IPS-20b (cell line): Measurements from ENCODE around the gene KIF19.

Experiments
- H3K27ac ChIP-seq: one replicate; pipeline ENCODE4 v1.5.1; 2013; ENCODE audit warnings: low read length
- H3K27me3 ChIP-seq: 2 replicates; pipeline ENCODE4 v1.6.1; 2013; ENCODE audit warnings: mild to moderate bottlenecking, low read length, inconsistent platforms; ENCODE audit not compliant: insufficient read depth
- H3K36me3 ChIP-seq: 2 replicates; pipeline ENCODE4 v1.6.1; 2013; ENCODE audit warnings: low read depth, mild to moderate bottlenecking, inconsistent platforms, low read length, moderate library complexity; ENCODE audit not compliant: insufficient read depth
- H3K4me1 ChIP-seq: 2 replicates; pipeline ENCODE4 v1.6.1; 2013; ENCODE audit warnings: mild to moderate bottlenecking, control low read depth, inconsistent platforms, low read length, moderate library complexity; ENCODE audit not compliant: insufficient read depth
- H3K4me3 ChIP-seq: 2 replicates; pipeline ENCODE4 v1.5.1; 2013; ENCODE audit warnings: mild to moderate bottlenecking, low read length, inconsistent platforms
- H3K9ac ChIP-seq: 2 replicates; pipeline ENCODE4 v1.6.1; 2013; ENCODE audit warnings: low read depth, mild to moderate bottlenecking, inconsistent platforms, low read length, moderate library complexity
- H3K9me3 ChIP-seq: 2 replicates; pipeline ENCODE4 v1.6.1; 2013; ENCODE audit warnings: mild to moderate bottlenecking, low read depth, low read length, inconsistent platforms; ENCODE audit not compliant: insufficient read depth

KIF19 gene

DNA sequence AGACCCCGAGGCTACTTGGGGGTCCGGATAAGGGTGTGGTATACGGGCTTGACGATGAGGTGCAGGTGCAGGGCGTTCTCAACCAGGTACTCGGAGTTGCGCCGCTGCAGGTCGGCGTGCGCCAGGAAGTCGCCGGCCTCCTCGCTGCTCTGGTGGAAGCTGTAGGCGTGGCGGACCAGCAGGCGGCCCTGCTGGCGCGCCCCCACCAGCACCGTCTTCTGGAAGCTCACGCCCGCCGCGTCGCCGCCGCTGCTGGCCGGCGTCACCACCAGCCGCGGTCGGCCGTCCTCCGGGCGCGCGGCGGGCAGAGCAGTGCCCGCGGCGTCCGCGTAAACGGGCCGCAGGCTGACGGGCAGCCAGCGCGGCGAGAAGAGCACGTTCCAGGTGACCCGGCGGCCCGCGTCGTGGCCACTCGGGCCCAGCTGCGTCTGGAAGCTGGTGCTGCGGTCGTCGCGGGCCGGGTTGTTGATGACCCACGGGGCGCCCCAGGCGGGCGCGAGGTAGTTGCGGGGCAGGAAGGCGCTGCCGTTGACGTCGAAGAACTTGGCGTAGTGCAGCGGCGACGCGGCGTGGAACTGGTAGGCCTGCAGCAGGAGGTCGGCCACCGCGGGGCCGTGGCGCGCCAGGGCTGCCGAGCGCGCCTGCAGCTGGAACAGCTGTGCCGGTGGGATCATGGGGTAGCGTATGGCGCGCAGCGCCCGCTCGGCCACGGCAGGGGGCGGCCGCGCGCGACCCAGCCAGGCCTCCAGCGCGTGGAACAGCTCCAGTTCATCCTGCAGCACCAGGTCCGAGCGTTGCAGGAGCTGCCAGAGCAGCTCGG lies 30.8 kb downstream of the KIF19 start:
- Histone ChIP-seq H3K36me3 (no peaks in the 10 kb centered on the region), H3K27ac (no peak overlapping the region), H3K9me3 (no peaks in the 10 kb centered on the region), H3K27me3 (peaks cover 72% of the 10 kb centered on the region), H3K4me3 (peak overlapping the region; percentile 31; the same call in 1 of the 2 replicates), H3K9ac (no peak overlapping the region), H3K4me1 (peaks cover under 1% of the 10 kb centered on the region; the same call in 1 of the 2 replicates)

GRCh38 chr17:74357466-74357809 lies 31.4 kb downstream of the KIF19 start:
- no peak overlapping the region for H3K27ac ChIP-seq
- peaks cover 6% of the 10 kb centered on the region; the same call in 1 of the 2 replicates for H3K4me1 ChIP-seq
- no peaks in the 10 kb centered on the region for H3K9me3 ChIP-seq
- H3K4me3 ChIP-seq: peak overlapping the region; percentile 31; the same call in 1 of the 2 replicates
- H3K36me3 ChIP-seq: no peaks in the 10 kb centered on the region
- no peak overlapping the region for H3K9ac ChIP-seq
- H3K27me3 ChIP-seq: peaks cover 66% of the 10 kb centered on the region

DNA sequence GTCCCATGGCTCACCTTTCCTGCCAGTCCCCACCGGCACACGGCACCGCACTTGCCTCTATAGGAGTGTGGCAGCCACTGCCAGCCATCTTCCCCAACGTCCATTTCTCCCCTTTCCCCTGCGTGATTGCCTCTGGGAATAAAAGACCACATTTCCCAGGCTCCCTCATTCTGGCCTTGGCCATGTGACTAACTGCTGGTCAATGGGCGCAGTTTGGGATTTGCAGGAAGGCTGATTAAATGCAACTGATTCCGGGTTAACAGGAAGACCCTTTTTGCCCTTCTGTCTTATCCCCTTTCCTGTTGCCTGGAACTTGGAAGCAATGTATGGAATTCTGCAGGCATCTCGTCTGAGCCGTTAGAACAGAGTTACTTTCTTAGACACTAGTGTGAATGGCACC lies 32.7 kb downstream of the KIF19 start:
- H3K36me3 ChIP-seq: no peaks in the 10 kb centered on the region
- H3K4me3 ChIP-seq: no peak overlapping the region
- no peak overlapping the region for H3K9ac ChIP-seq
- H3K27me3 ChIP-seq: peaks cover 54% of the 10 kb centered on the region
- H3K4me1 ChIP-seq: peaks cover 10% of the 10 kb centered on the region; the same call in 1 of the 2 replicates
- no peaks in the 10 kb centered on the region for H3K9me3 ChIP-seq
- no peak overlapping the region for H3K27ac ChIP-seq

DNA sequence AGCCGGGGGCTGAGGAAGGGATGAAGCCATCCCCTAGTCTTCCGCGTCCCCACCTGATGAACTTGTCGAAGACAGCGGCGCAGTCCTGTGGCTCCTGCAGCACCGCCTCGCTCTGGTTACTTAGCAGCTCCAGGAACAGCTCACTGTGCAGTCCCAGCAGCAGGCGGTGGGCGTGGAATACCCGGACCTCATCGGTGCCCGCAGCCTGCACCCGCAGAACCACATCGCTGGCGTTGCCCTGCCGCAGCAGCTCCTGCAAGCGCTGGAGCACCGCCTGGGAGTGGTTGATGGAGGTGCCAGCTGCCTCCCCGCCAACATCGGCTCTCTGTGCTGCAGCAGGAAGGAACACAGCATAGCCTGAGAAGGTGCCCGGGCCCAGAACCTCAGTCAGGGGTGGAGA lies 33.9 kb downstream of the KIF19 start:
- peaks cover 10% of the 10 kb centered on the region; the same call in 1 of the 2 replicates for H3K4me1 ChIP-seq
- no peak overlapping the region for H3K4me3 ChIP-seq
- H3K27me3 ChIP-seq: peaks cover 41% of the 10 kb centered on the region
- no peak overlapping the region for H3K9ac ChIP-seq
- no peaks in the 10 kb centered on the region for H3K9me3 ChIP-seq
- H3K36me3 ChIP-seq: no peaks in the 10 kb centered on the region
- H3K27ac ChIP-seq: no peak overlapping the region

DNA sequence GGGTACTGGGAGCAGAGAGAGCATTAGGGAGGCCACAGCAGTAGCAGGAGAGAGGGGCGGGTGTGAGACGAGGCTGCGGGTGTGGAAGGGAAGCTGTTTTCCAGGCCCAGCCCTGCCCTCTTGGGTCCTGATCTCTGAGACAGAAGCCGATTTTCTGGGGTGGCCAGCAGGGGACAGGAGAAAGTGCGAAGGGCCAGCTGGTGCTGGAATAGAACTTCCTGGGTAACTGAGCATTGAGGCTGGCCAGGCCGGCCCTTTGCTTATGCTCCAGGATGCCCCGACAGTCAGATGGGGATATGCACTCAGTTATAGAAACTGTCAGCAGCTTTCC lies 34.8 kb downstream of the KIF19 start:
- H3K27ac ChIP-seq: no peak overlapping the region
- H3K27me3 ChIP-seq: peaks cover 32% of the 10 kb centered on the region
- H3K9me3 ChIP-seq: no peaks in the 10 kb centered on the region
- H3K4me3 ChIP-seq: peak overlapping the region; percentile 70; the same call in 1 of the 2 replicates
- H3K36me3 ChIP-seq: no peaks in the 10 kb centered on the region
- peaks cover 10% of the 10 kb centered on the region; the same call in 1 of the 2 replicates for H3K4me1 ChIP-seq
- H3K9ac ChIP-seq: peak overlapping the region; percentile 73; the same call in 1 of the 2 replicates

DNA sequence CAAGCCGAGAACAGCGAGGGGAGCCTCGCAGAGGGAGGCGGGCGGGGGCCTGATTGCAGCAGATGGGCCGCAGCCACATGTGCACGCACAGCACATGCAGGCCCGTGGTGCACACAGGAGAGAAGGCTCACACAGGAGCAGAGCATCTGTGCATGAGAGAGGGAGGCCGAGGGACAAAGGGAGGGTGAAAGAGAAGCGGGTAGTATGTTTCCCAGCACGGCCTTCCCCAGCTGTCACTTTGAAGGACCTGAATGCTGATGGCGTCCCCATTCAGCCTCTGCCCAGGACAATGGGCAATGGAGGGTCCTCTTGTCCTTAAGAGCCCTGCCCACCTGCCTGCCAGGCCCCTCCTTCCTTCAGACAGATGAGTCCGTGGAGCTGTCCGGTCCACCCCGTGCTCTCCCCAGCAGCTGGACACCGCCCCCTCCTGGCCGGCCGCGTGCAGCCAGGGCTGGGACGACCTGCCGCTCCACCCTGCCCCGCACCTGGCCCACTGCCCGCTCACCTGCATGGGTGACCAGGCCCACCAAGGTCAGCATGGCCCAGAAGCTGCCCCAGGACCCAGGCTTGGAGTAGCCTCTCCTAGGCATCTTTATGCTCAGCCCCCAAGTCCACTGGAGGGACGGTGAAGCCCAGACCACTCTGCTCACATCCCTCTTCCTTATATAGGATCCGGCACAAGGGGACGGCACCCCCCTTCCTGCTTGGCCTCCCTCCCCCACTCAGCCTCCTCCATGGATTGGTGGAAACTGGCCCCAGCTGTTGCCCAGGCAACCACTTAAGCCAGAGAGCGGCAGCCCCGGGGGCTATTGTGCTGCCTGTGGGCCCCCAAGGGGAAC lies 35.4 kb downstream of the KIF19 start, which contains the start of gene BTBD17:
Gene BTBD17 (minus strand): TSS at position 639 of the 839 bp plus-strand sequence. CDS start 49 bp downstream, at position 590.
- Histone ChIP-seq H3K4me3 (peak within 1 kb of the TSS; percentile 70; the same call in 1 of the 2 replicates), H3K9ac (peak within 1 kb of the TSS; percentile 73; the same call in 1 of the 2 replicates), H3K27me3 (peaks cover 26% of the 10 kb centered on the region), H3K9me3 (no peaks in the 10 kb centered on the region), H3K27ac (peak within 1 kb of the TSS; percentile 85), H3K4me1 (peaks cover 10% of the 10 kb centered on the region; the same call in 1 of the 2 replicates), H3K36me3 (no peaks in the 10 kb centered on the region)

DNA sequence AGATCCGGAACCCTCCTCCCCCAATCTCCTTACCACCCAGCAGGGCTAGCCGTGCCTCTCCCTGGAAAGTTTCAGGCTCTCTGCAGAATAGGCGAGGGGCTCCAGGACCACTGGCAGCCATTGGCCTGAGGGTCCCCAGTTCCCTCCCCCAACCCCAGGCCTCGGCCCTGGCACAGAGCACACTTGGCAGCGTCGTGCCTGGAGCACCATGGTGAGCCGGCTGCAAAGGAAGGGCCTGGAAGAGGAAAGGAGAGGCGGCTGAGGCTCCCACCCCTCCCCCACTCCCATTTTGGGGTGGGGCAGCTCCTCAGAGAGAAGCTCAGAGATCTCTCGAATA lies 36.0 kb downstream of the KIF19 start:
- Histone ChIP-seq H3K4me1 (peaks cover 10% of the 10 kb centered on the region; the same call in 1 of the 2 replicates), H3K36me3 (no peaks in the 10 kb centered on the region), H3K9me3 (no peaks in the 10 kb centered on the region), H3K27me3 (peaks cover 20% of the 10 kb centered on the region), H3K9ac (peak overlapping the region; percentile 73; the same call in 1 of the 2 replicates), H3K27ac (peak overlapping the region; percentile 85), H3K4me3 (peak overlapping the region; percentile 70; the same call in 1 of the 2 replicates)

DNA sequence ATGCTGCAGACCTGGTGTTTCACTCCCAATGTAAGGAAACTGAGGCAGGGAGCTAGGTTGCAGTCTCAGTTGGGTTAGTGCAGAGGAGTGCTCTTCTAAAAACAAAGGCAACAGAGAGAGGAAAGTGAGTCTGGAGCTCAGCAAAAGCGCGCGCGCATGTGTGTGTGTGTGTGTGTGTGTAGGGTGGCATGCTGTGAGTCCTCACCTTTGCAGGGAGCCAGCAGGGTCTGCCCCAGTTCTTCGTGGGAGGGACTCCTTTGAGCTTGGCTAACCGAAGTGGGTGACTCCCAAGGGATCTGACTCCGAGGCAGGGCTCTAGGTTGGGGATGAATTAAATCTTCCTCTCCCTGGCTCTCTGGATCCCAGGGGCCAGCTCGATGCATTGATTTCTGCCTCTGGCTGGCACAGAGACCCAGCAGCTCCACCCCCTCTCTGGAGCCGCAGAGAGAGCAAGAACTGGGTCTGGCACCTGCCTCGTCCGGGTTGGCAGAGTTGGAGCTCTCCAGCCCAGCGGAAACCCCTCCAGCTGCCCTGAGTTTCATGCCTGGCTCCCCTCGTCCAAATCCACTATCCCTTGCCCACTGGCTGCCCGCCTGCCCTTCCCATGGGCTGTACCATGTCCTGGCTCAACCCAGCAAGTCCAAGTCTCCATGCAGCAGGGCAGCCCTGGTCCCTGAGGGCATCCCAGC lies 36.9 kb downstream of the KIF19 start:
- Histone ChIP-seq H3K4me1 (peaks cover 10% of the 10 kb centered on the region; the same call in 1 of the 2 replicates), H3K27ac (peak overlapping the region; percentile 85), H3K36me3 (no peaks in the 10 kb centered on the region), H3K9me3 (no peaks in the 10 kb centered on the region), H3K27me3 (peaks cover 18% of the 10 kb centered on the region), H3K9ac (peak overlapping the region; percentile 73; the same call in 1 of the 2 replicates), H3K4me3 (no peak overlapping the region; the same call in 1 of the 2 replicates)

- Histone ChIP-seq H3K4me3 (no peak within 1 kb of the TSS), H3K36me3 (no peaks in the 10 kb centered on the region), H3K27ac (no peak within 1 kb of the TSS), H3K4me1 (peaks cover 10% of the 10 kb centered on the region; the same call in 1 of the 2 replicates), H3K9me3 (no peaks in the 10 kb centered on the region), H3K27me3 (peaks cover 12% of the 10 kb centered on the region), H3K9ac (no peak within 1 kb of the TSS)
Measured at GRCh38 chr17:74367206-74367605, 41.2 kb downstream of the KIF19 start, which contains the start of gene GPR142. TSS of gene GPR142 (plus strand) at chr17:74367506. CDS start at chr17:74369541, 2,035 bp downstream.

DNA sequence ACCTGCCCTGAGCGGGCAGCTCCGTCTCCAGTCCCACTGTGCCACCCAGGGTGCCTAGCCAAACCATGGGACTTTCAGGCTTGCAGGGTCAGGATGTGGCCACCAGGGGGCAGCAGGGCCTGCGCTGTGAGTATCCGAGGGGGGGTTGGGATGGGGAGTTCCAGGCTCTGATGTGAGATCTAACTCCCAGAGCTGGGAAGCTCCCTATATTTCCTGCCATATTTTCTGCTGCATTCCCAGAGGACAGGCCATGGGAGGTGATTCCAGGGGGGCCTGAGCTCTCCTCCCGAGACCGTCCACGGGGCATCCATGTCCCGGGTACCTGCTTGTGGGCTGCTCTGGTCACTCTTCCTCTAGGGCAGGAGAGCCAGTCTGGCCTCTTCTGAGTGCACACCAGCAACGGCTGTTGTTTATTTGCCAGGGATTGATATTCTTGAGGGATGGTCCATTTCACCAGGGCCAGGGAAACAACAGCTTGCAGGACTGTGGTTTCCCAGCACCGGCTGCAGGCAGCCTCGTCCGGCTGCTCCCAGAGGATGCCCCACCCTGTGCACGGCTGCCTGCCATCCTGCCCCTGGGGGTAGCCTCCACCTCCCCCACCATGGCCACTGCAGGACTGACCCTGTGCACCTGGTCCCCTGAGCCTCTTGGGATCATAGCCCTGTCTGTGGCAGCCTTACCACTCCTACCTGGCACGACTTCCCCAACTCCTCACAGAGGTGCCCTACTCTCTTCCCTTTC lies 42.5 kb downstream of the KIF19 start:
- Histone ChIP-seq H3K36me3 (no peaks in the 10 kb centered on the region), H3K9me3 (no peaks in the 10 kb centered on the region), H3K4me1 (peaks cover 3% of the 10 kb centered on the region; the same call in 1 of the 2 replicates), H3K9ac (no peak overlapping the region), H3K27ac (no peak overlapping the region), H3K4me3 (no peak overlapping the region), H3K27me3 (peaks cover 12% of the 10 kb centered on the region)
